IPS-18a (cell line): Measurements from ENCODE around the gene MAPK12.
A peak's percentile ranks its signal among the peaks of the same experiment; 100 is the strongest.

ENCODE experiments used
- H3K27ac ChIP-seq: one replicate; pipeline ENCODE4 v1.5.1; 2013; ENCODE audit warnings: low read length
- H3K27me3 ChIP-seq: one replicate; pipeline ENCODE4 v1.6.1; 2013; ENCODE audit warnings: mild to moderate bottlenecking, low read length; ENCODE audit not compliant: control insufficient read depth, insufficient read depth
- H3K36me3 ChIP-seq: one replicate; pipeline ENCODE4 v1.6.1; 2013; ENCODE audit warnings: low read depth, low read length; ENCODE audit not compliant: control insufficient read depth
- H3K4me1 ChIP-seq: one replicate; pipeline ENCODE4 v1.6.1; 2013; ENCODE audit warnings: low read depth, low read length; ENCODE audit not compliant: control insufficient read depth
- H3K4me3 ChIP-seq: one replicate; pipeline ENCODE4 v1.5.1; 2013; ENCODE audit warnings: low read length
- H3K9ac ChIP-seq: one replicate; pipeline ENCODE4 v1.6.1; 2013; ENCODE audit warnings: mild to moderate bottlenecking, low read length, moderate library complexity
- H3K9me3 ChIP-seq: one replicate; pipeline ENCODE4 v1.6.1; 2013; ENCODE audit warnings: low read depth, low read length; ENCODE audit not compliant: control insufficient read depth

MAPK12 gene

GRCh38 chr22:50268655-50269113 lies 7.2 kb upstream of the MAPK12 start:
- Histone ChIP-seq H3K36me3 (no peaks in the 10 kb centered on the region), H3K4me3 (no peak overlapping the region), H3K9me3 (no peaks in the 10 kb centered on the region), H3K27ac (no peak overlapping the region), H3K4me1 (peaks cover 8% of the 10 kb centered on the region), H3K9ac (no peak overlapping the region), H3K27me3 (peaks cover 43% of the 10 kb centered on the region)

- peaks cover 47% of the 10 kb centered on the region for H3K27me3 ChIP-seq
- H3K4me1 ChIP-seq: peaks cover 8% of the 10 kb centered on the region
- H3K36me3 ChIP-seq: no peaks in the 10 kb centered on the region
- no peaks in the 10 kb centered on the region for H3K9me3 ChIP-seq
- H3K4me3 ChIP-seq: no peak overlapping the region
- no peak overlapping the region for H3K9ac ChIP-seq
- no peak overlapping the region for H3K27ac ChIP-seq
Observed at GRCh38 chr22:50267591-50268390, 6.3 kb upstream of the MAPK12 start.

GRCh38 chr22:50266994-50267393 lies 5.5 kb upstream of the MAPK12 start:
- Histone ChIP-seq H3K36me3 (no peaks in the 10 kb centered on the region), H3K27me3 (peaks cover 47% of the 10 kb centered on the region), H3K9me3 (no peaks in the 10 kb centered on the region), H3K4me3 (no peak overlapping the region), H3K4me1 (peaks cover under 1% of the 10 kb centered on the region), H3K27ac (no peak overlapping the region), H3K9ac (no peak overlapping the region)

GRCh38 chr22:50264946-50265669 lies 3.6 kb upstream of the MAPK12 start:
- Histone ChIP-seq H3K36me3 (no peaks in the 10 kb centered on the region), H3K9me3 (no peaks in the 10 kb centered on the region), H3K27ac (no peak overlapping the region), H3K4me1 (no peaks in the 10 kb centered on the region), H3K9ac (no peak overlapping the region), H3K27me3 (peaks cover 45% of the 10 kb centered on the region), H3K4me3 (no peak overlapping the region)

- no peaks in the 10 kb centered on the region for H3K4me1 ChIP-seq
- no peaks in the 10 kb centered on the region for H3K36me3 ChIP-seq
- H3K9ac ChIP-seq: no peak overlapping the region
- peaks cover 39% of the 10 kb centered on the region for H3K27me3 ChIP-seq
- H3K4me3 ChIP-seq: no peak overlapping the region
- no peaks in the 10 kb centered on the region for H3K9me3 ChIP-seq
- H3K27ac ChIP-seq: no peak overlapping the region
Observed at GRCh38 chr22:50264104-50264745, 2.7 kb upstream of the MAPK12 start.

- Histone ChIP-seq H3K36me3 (no peaks in the 10 kb centered on the region), H3K27ac (no peak overlapping the region), H3K4me1 (no peaks in the 10 kb centered on the region), H3K9ac (no peak overlapping the region), H3K4me3 (no peak overlapping the region), H3K9me3 (no peaks in the 10 kb centered on the region), H3K27me3 (peaks cover 27% of the 10 kb centered on the region)
Observed at GRCh38 chr22:50262973-50263617, 1.6 kb upstream of the MAPK12 start.

GRCh38 chr22:50262460-50262911 lies 1.0 kb upstream of the MAPK12 start:
- Histone ChIP-seq H3K27ac (no peak overlapping the region), H3K27me3 (peaks cover 26% of the 10 kb centered on the region), H3K4me1 (no peaks in the 10 kb centered on the region)

GRCh38 chr22:50260801-50261614 lies 475 bp downstream of the MAPK12 start:
- Histone ChIP-seq H3K27me3 (peaks cover 26% of the 10 kb centered on the region), H3K36me3 (no peaks in the 10 kb centered on the region), H3K27ac (no peak overlapping the region), H3K9me3 (no peaks in the 10 kb centered on the region), H3K4me1 (no peaks in the 10 kb centered on the region), H3K4me3 (peak overlapping the region; percentile 50), H3K9ac (no peak overlapping the region)

More at GRCh38 chr22:50262460-50262911, 1.0 kb upstream of the MAPK12 start:
- no peak overlapping the region for H3K4me3 ChIP-seq
- no peaks in the 10 kb centered on the region for H3K9me3 ChIP-seq
- no peak overlapping the region for H3K9ac ChIP-seq
- no peaks in the 10 kb centered on the region for H3K36me3 ChIP-seq

- Histone ChIP-seq H3K4me1 (no peaks in the 10 kb centered on the region), H3K9me3 (no peaks in the 10 kb centered on the region), H3K27me3 (peaks cover 26% of the 10 kb centered on the region), H3K27ac (no peak overlapping the region), H3K4me3 (peak overlapping the region; percentile 50), H3K36me3 (no peaks in the 10 kb centered on the region), H3K9ac (no peak overlapping the region)
Observed at GRCh38 chr22:50260434-50260800, 1.1 kb downstream of the MAPK12 start.

GRCh38 chr22:50259302-50259701 lies 2.2 kb downstream of the MAPK12 start:
- Histone ChIP-seq H3K4me1 (no peaks in the 10 kb centered on the region), H3K4me3 (no peak overlapping the region), H3K9ac (no peak overlapping the region), H3K27ac (no peak overlapping the region), H3K9me3 (no peaks in the 10 kb centered on the region), H3K36me3 (no peaks in the 10 kb centered on the region), H3K27me3 (peaks cover 26% of the 10 kb centered on the region)
